Esophagus muscularis mucosa (tissue), 3 donors: ENCODE measurements around the gene EHD1.

Experiments used
- EP300 ChIP-seq: sonication (generic); formaldehyde crosslinking; IDR thresholded peaks from one replicate; pipeline ENCODE4 v1.6.1; 2017; ENCODE audit warnings: antibody characterized with exemption
- TF ChIP-seq, protein P1 (sequence below), 3 experiments: fragments of 200-600 bp in 2 of 3; fragments of 450-650 bp in 1 of 3; sonication (generic) in 2 of 3; IDR thresholded peaks; one replicate each; pipeline ENCODE4 v1.5.1; 2017 to 2019; ENCODE audit warnings: antibody characterized with exemption in 3 of 3, mild to moderate bottlenecking in 2 of 3, moderate library complexity in 1 of 3

DNA sequence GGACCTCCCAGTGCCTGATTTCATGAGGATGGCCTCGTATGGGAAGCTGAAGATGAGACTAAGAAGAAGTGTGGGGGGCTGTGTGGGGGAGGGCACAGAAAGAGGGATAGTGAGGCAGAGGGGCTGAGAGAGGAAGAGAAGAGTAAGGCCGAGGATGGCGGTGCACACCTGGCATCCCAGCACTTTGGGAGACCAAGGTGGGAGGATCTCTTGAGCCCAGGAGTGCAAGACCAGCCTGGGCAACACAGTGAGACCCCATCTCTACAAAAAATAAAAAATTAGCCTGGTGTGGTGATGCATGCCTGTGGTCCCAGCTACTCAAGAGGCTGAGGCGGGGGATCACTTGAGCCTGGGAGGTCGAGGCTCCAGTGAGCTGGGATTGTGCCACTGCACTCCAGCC, 13.5 kb upstream of the EHD1 start:
- TF ChIP-seq, protein P1, sequence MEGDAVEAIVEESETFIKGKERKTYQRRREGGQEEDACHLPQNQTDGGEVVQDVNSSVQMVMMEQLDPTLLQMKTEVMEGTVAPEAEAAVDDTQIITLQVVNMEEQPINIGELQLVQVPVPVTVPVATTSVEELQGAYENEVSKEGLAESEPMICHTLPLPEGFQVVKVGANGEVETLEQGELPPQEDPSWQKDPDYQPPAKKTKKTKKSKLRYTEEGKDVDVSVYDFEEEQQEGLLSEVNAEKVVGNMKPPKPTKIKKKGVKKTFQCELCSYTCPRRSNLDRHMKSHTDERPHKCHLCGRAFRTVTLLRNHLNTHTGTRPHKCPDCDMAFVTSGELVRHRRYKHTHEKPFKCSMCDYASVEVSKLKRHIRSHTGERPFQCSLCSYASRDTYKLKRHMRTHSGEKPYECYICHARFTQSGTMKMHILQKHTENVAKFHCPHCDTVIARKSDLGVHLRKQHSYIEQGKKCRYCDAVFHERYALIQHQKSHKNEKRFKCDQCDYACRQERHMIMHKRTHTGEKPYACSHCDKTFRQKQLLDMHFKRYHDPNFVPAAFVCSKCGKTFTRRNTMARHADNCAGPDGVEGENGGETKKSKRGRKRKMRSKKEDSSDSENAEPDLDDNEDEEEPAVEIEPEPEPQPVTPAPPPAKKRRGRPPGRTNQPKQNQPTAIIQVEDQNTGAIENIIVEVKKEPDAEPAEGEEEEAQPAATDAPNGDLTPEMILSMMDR (IDR thresholded peaks at IDR 0.05) = no peak
- TF ChIP-seq EP300 = no peak
